Stimulated activated CD8-positive, alpha-beta memory T cell treated with anti-CD3 and anti-CD28 coated beads, Interleukin-4, amount 100 ng/mL, for 48 hours (primary cell): Measurements from ENCODE around the gene HRH4.

ENCODE experiments used
- DNase-seq: peaks from one replicate; pipeline ENCODE4 v3.0.0-alpha.2; 2020

HRH4 gene

GRCh38 chr18:24470022-24470618 lies 9.7 kb downstream of the HRH4 start:
- DNase-seq: no peak

DNA sequence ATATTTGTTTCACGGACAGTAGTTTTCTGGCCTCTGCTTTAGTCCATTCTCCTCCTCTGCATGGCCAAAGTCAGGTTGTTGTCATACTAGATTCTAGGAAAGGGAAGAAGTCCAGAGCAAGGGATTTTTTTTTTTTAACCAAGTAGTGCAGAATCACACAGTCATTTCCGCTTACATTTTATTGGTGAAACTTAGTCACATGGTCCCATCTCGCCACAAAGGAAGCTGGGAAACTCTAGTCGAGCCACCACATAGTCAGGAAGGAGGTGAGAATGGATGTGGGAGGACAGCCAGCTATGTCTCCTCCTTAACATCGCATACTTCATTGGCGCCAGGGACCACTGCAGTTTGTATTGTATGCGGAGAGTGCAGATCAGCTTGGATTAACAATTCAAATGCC lies 10.4 kb downstream of the HRH4 start:
- DNase-seq: no peak

- DNase-seq: no peak
These were observed 12.2 kb downstream of the HRH4 start for GRCh38 chr18:24472591-24472990.

DNA sequence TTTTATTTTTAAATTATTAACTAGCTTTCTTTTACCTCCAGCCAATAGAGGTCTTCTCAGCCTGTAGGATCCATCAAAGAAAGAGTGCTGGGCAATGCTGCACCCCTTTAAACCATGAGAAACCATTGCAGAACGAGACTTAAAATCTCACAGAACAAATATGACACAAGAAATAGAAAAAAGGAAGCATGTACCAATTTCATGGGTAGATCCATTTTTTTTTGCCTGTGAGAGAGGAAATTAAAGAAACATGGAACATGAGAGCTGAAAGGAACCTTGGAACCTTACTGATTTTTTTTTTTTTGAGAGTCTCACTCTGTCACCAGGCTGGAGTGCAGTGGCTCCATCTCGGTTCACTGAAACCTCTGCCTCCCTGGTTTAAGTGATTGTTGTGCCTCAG lies 14.0 kb downstream of the HRH4 start:
- DNase-seq: no peak

DNA sequence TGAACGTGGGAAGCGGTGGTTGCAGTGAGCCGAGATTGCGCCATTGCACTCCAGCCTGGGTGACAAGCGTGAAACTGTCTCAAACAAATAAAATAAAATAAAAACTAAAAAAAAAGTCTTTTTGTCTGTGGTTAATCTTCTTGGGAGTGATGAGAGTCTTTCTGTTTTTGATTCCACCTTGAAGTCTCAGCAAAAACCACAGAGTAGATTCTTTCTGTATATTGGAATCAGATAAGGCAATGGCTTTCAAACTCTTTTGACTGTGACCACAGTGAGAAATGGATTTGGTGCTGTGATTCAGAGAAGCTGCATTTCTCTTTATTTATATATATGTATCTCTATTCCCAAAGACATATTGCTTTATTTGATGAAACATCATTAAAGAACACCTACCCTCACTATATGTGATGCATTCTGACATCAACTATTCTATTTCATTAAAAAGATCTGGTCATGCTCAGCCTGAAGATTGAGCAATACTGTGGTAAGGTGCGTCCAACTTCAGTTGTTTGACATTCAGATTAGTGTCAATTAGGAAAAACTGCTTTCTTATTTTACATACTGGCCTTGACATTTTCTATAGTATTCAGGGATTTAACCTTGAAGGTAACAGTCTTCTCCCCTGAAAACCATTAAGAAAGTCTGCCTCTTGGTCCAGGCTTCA lies 15.6 kb downstream of the HRH4 start:
- no peak for DNase-seq

- DNase-seq: no peak
These were observed 18.9 kb downstream of the HRH4 start for GRCh38 chr18:24479371-24479770.

GRCh38 chr18:24482821-24483220 lies 22.4 kb downstream of the HRH4 start:
- no peak for DNase-seq

DNA sequence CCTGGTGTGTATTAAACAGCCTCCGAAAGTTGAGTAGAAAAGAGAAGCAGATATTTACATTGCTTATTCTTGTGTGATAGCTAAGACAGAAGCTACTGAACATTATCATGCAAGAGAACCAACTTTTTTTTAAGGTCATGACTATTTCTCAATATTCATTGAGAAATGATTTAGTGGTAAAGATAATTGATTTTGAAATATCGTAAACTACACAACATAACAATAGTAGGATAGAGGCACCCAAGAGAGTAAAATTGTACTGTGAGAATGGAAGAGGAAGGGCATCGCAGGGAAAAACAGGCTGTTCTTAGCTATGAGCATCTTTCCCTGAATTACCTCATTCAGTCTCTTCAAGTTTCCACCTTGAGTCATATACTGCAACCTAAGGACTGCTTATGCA lies 25.2 kb downstream of the HRH4 start:
- no peak for DNase-seq

DNA sequence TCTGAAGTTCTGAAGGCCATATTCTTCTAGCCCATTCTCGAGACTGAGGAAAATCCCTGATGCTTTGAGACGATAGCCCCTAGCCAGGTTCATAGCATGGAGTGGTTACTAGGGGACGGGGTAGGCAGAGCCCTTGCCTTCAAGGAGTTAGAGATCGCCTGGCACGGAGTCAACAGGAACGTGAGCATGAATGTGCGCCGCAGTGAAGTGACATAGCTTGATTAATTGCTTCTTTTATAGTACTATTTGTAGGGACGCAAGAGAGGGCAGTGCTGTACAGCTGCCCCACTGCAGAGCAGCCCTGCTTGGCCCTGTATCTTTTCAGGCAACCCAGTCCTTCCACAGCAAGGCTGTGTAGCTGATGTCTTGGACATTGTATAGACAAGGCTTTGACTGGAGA lies 26.2 kb downstream of the HRH4 start:
- DNase-seq: no peak

DNA sequence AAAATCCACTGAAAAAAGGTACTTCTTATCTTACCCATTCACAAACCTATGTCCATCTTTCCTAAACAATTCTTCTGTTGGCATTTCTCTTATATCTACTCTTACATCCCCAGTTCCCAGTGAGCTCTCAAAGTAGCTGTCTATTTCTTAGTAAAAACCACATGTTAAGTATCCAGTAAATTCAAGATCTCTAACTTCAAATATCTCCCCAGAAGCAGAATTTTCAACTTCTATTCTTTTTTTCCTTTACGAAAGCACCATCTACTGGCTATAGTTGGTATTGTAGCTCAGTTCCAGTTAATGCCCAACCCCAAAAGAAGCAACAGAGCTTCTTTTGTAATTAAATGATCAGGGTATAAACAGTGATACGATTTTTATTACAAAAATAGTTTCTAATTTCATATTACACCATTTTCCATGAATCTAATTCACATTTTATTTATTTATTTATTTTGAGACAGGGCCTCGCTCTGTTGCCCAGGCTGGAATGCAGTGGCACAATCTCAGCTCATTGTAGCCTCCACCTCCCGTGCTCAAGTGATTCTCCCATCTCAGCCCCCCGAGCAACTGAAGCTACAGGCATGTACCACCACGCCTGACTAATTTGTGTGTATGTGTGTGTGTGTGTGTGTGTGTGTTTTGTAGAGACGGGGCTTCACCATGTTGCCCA lies 28.5 kb downstream of the HRH4 start:
- DNase-seq: no peak

GRCh38 chr18:24490539-24490938 lies 30.1 kb downstream of the HRH4 start:
- DNase-seq: no peak

DNA sequence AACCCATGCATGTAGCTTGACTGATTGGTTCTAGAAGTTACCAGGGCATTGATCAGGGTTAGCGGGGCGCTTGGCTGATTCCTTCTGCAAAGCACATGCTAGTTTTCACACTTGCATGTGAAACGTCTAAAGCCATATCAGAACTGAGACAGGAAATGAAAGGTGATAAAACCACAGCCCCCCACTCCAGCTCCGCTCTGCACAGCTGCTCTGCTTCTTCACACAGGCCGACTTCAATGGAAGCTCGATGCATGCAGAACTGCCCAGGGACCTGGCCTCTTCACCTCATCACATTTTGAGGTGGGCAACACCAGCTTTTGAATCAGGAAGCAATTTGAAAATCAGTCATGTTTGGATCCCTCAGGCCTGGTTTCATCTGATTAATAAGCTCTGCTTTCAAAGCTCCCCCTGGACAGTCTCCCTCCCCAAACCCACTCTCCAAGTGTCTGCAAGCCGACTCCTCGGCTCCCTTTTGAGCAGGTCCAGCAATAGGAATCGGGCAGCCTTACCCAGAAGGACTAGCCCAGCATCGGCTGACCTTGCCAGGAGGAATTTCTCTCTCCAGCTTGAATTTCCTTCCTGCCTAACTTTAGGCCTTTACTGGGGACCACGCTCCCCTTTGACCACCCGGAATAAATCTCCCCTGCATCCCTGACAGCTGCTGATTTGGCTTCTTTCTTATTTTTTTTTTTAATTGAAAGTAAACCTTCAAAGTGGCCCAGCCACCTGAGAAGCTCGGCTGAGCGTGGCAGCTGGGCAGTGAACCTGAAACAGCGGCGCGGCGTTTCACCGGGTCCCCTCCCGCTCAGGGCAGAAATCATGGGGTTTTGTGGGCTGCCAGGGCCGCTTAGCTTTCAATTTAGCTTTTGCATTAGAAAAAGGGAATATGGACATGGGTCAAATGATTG lies 31.7 kb downstream of the HRH4 start:
- DNase-seq: no peak

DNA sequence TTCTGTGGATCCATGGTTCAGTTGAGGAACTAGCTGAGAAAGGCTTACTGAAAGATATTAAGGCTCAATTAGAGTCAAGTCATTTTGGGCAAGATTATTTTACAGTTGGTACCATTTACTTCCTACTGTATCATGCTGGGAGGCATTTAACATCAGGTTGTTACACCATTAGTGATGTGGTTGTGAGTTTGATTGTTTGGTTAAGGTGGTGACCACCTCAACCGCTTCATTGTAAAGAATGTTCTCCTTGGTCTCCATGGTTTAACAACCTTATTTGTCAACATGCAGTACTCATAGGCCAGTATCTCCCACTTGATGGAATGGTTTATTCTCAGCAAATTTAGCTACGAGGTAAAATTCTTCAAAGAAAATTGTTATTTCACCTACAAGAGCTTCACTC lies 34.1 kb downstream of the HRH4 start:
- no peak for DNase-seq

DNA sequence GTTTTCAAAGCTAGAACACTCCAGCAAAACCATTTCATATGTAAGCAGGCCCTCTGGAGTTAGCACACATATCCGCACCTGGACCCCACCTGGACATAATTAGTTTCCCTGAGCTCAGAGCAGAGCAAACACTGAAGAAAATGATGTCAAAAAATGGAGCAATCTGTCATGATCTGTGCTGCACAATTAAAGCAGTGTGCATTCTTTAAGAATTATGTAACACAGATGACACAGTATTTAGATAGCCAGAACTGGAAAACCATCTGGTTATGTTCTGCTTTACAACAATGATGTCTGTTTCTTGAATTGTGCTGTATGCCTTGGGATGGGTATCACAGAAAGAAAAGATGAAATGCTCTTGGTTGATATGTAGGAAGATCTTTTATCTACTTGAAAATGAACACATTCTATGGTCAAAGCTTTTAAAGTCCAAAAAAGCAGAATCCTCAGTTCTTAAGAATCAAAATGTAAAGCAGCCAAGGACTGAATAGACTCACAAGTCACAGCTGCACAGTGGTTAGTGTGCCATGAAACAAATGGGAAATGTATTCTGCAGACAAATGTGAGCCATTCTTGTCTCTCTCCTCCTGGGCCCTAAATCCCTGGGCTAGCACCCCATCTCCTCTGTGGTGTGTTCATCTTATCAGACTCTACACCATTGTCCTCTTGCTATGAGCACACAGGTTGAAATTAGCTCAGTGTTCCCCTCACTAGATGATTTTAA lies 36.8 kb downstream of the HRH4 start:
- no peak for DNase-seq

GRCh38 chr18:24499814-24500213 lies 39.4 kb downstream of the HRH4 start:
- DNase-seq: no peak

DNA sequence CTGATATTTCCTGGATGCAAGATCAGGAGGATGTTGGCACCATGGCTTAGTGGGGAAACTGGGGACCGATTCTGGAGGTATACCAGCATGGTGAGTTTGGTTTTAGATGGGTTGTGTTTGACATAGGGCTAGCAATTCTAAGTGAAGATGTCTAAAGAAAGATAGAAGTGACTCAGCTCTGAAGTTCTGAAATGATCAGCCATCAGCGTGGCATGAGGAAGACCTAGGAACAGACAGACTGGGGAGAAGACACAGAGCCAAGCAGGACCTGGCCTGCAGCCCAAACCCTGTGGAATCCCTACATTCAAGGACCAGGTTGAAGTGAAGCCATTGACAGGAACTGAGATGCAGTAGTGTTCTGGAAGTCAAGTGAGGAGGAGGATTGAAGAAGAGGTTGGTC lies 39.8 kb downstream of the HRH4 start:
- no peak for DNase-seq

- no peak for DNase-seq
These were observed 40.3 kb downstream of the HRH4 start for GRCh38 chr18:24500766-24501165.

DNA sequence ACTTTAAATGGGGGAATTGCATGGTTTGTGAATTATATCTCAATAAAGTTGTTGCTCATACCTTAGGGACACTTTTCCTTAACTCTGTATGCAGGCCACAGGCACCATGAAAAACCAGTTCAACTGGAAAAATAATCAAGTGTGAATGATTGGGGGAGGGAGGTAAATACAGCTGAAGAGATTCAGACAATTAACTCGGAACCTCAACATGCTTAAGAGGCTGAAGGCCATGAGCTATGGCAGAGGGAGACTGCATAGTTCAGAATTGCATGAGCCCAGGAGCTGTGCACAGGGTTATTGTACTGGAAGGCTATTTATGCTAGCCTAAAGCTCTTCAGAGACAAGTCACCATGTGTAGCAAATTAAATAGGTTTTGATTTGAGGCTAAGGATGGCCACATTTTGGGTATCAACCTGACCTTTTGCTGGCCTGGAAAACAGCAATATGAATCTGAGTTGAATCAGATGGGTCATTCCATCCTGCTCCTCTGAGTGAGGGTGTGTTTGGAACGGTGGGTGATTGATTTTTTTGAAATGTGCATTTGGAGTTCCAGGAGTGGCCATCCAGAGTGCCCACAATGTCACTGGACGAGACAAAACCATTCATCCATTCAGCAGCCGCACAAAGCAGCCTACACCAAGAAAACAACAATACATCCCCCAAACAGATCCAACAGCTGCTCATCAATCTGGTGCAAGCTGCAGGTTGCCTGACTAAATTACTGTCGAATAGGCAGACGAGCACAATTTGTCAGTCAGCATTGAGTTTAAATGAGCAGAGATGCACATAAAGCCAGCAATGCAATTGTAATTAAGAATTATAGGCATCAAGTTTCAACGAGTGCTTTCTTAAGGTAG lies 42.5 kb downstream of the HRH4 start:
- DNase-seq: no peak

DNA sequence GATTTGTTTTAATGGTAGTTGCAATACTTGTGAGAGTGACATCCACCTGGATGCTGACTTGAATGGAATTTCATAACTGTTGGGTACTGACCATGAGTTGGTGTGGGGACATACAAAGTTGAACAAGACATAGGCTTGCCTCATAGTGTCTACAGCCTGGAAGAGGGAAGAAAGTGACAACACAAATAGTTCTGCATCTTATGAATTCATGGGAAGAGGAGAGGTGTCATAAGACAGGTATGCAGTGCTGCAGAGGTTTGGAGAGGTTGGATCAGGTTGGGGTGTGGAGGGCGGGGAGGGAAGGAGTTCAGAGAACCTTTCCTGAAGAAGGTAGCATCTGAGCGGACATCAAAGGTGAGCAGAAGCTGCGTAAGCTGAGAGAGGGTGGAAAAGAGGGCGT lies 44.0 kb downstream of the HRH4 start:
- no peak for DNase-seq

GRCh38 chr18:24506175-24506574 lies 45.7 kb downstream of the HRH4 start:
- DNase-seq: no peak

- DNase-seq: no peak
These were observed 49.0 kb downstream of the HRH4 start for GRCh38 chr18:24509435-24509834.

DNA sequence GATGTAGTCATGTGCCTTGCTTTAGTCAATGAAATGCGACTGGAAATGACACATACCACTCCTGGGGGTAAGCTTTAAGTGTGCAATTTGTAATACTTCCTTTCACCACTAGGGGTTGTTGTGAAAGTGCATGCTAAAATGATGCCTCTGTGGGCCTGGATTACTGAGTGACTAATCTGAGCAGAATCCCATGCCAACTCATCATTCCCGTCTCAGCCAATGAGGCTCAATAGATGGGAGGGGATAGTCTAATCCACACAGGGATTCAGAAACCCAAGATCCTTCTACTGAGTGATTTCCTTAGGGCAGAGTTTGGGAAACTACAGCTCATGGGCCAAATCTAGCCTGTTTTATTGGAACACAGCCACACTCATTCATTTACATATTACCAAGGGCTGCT lies 54.0 kb downstream of the HRH4 start:
- no peak for DNase-seq
